Naive thymus-derived CD8-positive, alpha-beta T cell (primary cell): ENCODE results near the gene GATA2. TPM values are rescaled to one million over a fixed set of nuclear protein-coding genes. Genes with fewer than 3 reads are reported as not detected.

Experiments
- ATAC-seq, 2 donors: fragments of 150-1000 bp; cut with Tn5 transposase in 1 of 2; sonication (Bioruptor Pico), chemical (Tn5 transposase) in 1 of 2; 1 replicate in 1 of 2; 2 replicates in 1 of 2; pipeline ENCODE4 v1.10.0; 2021; ENCODE audit warnings: mild to moderate bottlenecking in 2 of 2, moderate library complexity in 2 of 2
- POLR2A ChIA-PET: fragments of 350-600 bp; sonication (Branson Sonifier 250); formaldehyde crosslinking; loops from one replicate; lab custom pipeline; 2021; ENCODE audit warnings: antibody characterized with exemption; lab: Charles Lee
- DNase-seq, 10 donors: peaks; one replicate each; pipeline versions ENCODE4 v3.0.0 to v3.0.0-alpha.2; 2020 to 2022
- H3K27ac Mint-ChIP-seq, 10 donors: one replicate each; pipeline ENCODE4 v1.8.0; 2020 to 2022; ENCODE audit warnings: mild to moderate bottlenecking in 10 of 10, mixed read lengths in 10 of 10, moderate library complexity in 4 of 10, inconsistent platforms in 1 of 10
- H3K27me3 Mint-ChIP-seq, 5 donors: one replicate each; pipeline ENCODE4 v1.8.0; 2021 to 2022; ENCODE audit warnings: mixed read lengths in 5 of 5
- H3K36me3 Mint-ChIP-seq, 3 donors: one replicate each; pipeline ENCODE4 v1.8.0; 2020 to 2022; ENCODE audit warnings: mixed read lengths in 3 of 3, mild to moderate bottlenecking in 2 of 3, inconsistent platforms in 1 of 3
- H3K4me1 Mint-ChIP-seq, 4 donors: one replicate each; pipeline ENCODE4 v1.8.0; 2021 to 2022; ENCODE audit warnings: mixed read lengths in 4 of 4
- H3K4me3 Mint-ChIP-seq, 10 donors: one replicate each; pipeline ENCODE4 v1.8.0; 2020 to 2022; ENCODE audit warnings: mild to moderate bottlenecking in 10 of 10, mixed read lengths in 10 of 10, moderate library complexity in 6 of 10, inconsistent platforms in 1 of 10
- H3K9me3 Mint-ChIP-seq, 9 donors: one replicate each; pipeline ENCODE4 v1.8.0; 2020 to 2022; ENCODE audit warnings: mixed read lengths in 9 of 9, mild to moderate bottlenecking in 3 of 9, inconsistent platforms in 1 of 9, moderate library complexity in 1 of 9
- polyA plus RNA-seq, 3 donors: library from polyadenylated mRNA; unstranded; fragments of 300-500 nt; fragmentation: Illumina TruSeq; gene quantifications; one replicate each; pipeline ENCODE4 v1.2.3, GENCODE V29; 2021
- total RNA-seq, 8 experiments: library from RNA in 2 of 8; stranded (reverse) in 2 of 8; gene quantifications; one replicate each; pipeline ENCODE4 v1.2.3 and lab custom pipeline; 2021 to 2026

Gene GATA2
- total and polyA plus RNA-seq, 5 experiments from 2014 or later: not detected

DNA sequence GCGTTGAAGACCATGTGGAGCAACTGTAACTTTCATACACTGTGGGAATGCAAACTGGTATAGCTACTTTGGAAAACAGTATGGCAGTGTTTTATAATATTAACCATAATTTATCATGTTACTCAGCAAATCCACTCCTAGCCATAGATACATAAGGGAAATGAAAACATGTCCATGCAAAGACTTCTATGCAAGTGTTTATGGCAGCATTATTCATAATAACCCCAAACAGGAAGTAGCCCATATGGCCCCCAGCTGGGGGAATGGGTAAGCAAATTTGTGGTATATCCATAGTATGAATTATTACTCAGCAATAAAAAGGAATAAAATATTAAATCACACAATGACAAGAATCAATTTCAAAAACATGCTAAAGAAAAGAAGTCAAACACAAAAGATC lies 23.0 kb upstream of the GATA2 start:
- Mint-ChIP-seq H3K9me3 (peaks cover 7 to 23% (median 15%) of the 10 kb centered on the region in 9 donors), H3K36me3 (peaks cover 0 to 21% (median 0%) of the 10 kb centered on the region in 3 donors), H3K27ac (no peak overlapping the region), H3K27me3 (peaks cover 27 to 73% (median 40%) of the 10 kb centered on the region in 5 donors), H3K4me1 (peaks cover 0 to 3% (median 0%) of the 10 kb centered on the region in 4 donors), H3K4me3 (no peak overlapping the region)
- ATAC-seq (no peak), DNase-seq (no peak)
- POLR2A ChIA-PET: interaction anchor here (0.5 kb wide), 1 partner anchor 148 kb away, joined by 3 read pairs; no protein-coding TSS in a partner anchor

DNA sequence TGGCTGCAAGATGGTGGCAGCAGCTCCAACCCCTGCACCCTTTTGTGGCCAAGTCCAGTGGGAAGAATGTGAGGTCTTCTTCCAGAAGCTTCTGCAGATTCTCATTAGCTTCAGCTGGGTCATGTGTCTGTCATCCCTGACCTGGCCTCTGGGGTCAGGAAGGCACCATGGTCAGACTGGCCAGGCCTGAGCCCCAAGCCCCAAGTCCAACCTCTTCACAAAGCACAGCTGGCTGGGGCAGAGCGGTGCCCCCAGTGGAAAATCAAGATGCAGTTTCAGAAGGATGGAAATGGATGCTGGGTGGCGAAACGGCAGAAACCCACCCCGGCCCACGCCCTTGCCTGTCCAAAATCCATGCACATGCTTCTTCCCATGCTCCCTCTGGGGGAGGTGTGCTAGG lies 15.9 kb upstream of the GATA2 start:
- no peak for DNase-seq
- ATAC-seq: no peak
- H3K4me1 Mint-ChIP-seq: no peaks in the 10 kb centered on the region
- H3K9me3 Mint-ChIP-seq: peaks cover 0 to 12% (median 6%) of the 10 kb centered on the region in 9 donors
- POLR2A ChIA-PET: interaction anchor here (0.6 kb wide), 1 partner anchor 76 kb away, joined by 3 read pairs; no protein-coding TSS in a partner anchor
- no peak overlapping the region for H3K4me3 Mint-ChIP-seq
- H3K36me3 Mint-ChIP-seq: peaks cover 0 to 6% (median 0%) of the 10 kb centered on the region in 3 donors
- no peak overlapping the region for H3K27ac Mint-ChIP-seq
- peaks cover 18 to 53% (median 21%) of the 10 kb centered on the region in 5 donors for H3K27me3 Mint-ChIP-seq

DNA sequence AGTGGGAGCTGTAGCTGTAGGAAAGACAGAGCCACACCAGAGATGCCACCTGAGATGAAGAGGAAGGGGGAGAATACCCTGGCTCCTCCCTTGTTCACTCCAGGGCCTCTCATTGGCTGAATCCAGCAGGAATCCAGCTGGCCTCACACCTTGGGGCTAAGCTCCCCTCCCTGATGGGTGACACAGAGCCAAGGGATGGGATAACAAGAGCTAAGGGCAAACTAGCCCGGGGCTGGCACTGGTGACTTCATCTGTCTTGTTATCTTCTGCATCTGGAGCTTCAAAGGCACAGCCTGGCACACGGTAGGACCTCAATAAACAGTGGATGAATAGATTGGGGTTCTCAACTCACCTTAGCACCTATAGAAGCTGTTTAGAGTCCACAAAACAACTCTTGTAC lies 13.8 kb upstream of the GATA2 start:
- H3K27me3 Mint-ChIP-seq: peaks cover 15 to 59% (median 21%) of the 10 kb centered on the region in 5 donors
- no peak overlapping the region for H3K27ac Mint-ChIP-seq
- DNase-seq: no peak

DNA sequence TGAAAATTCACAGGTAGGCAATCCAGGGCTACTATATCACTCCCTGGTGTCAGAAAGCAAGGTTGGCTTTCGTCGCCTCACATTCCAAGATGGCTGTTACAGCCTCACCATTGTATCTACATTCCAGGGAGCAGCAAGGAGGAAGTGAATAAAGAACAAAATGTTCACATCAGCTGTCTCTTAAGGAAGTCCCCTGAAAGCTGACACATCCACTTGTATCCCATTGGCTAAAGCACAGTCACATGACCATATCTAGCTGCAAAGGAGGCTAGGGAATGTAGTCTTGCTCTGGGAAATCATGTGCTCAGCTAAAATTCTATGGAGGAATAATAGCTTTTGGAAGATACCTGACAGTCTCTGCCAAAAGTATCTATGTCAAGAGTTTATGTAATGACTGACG lies 12.8 kb upstream of the GATA2 start:
- Mint-ChIP-seq H3K27me3 (peaks cover 14 to 69% (median 22%) of the 10 kb centered on the region in 5 donors), H3K4me3 (no peak overlapping the region), H3K27ac (no peak overlapping the region), H3K4me1 (no peaks in the 10 kb centered on the region), H3K36me3 (no peaks in the 10 kb centered on the region), H3K9me3 (peaks cover 0 to 5% (median 2%) of the 10 kb centered on the region in 9 donors)
- DNase-seq (no peak), ATAC-seq (no peak)
- POLR2A ChIA-PET: no interaction called here

More for the DNA sequence above, 13.8 kb upstream of the GATA2 start:
- Mint-ChIP-seq H3K36me3 (no peaks in the 10 kb centered on the region), H3K9me3 (peaks cover 0 to 5% (median 2%) of the 10 kb centered on the region in 9 donors), H3K4me3 (no peak overlapping the region), H3K4me1 (no peaks in the 10 kb centered on the region)
- POLR2A ChIA-PET: no interaction called here
- ATAC-seq: no peak

DNA sequence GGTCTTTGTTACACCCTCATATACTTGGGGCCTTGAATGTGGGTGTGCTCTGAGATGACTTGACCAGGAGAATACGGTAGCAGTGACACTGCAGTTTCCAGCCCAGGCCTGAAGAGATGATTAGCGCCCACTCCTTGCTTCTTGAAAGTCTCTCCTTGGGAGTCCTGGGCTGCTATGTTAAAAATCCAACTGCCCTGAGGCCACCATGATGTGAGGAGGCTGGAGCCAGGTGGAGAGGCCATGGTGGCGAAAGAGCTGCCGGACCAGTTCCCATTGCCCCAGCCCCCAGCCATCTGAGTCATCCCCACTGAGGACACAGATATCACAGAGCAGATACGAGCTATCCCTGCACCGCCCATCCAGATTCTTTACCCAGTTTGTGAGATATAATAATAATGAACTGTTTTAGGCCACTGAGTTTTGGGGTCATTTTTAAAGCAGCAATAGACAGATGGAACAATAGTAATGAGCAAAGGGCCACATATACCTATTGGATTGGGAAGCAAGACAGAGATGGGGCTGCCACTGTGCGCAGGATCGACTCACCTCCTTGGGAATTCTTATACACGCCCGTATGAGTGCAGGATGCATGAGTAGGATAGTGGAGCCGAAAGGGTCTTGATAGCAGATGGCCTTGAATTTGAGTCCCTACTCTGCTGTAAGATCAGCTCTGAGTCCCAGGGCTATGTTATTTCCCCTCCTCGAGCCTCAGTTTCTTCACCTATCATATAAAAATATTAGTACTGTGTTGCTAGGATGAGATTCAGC lies 12.1 kb upstream of the GATA2 start:
- ATAC-seq (no peak), DNase-seq (no peak)
- POLR2A ChIA-PET: no interaction called here
- peaks cover 16 to 71% (median 24%) of the 10 kb centered on the region in 5 donors for H3K27me3 Mint-ChIP-seq
- H3K36me3 Mint-ChIP-seq: no peaks in the 10 kb centered on the region
- no peak overlapping the region for H3K27ac Mint-ChIP-seq
- no peak overlapping the region for H3K4me3 Mint-ChIP-seq
- H3K9me3 Mint-ChIP-seq: peaks cover 0 to 3% (median under 1%) of the 10 kb centered on the region in 9 donors
- no peaks in the 10 kb centered on the region for H3K4me1 Mint-ChIP-seq

DNA sequence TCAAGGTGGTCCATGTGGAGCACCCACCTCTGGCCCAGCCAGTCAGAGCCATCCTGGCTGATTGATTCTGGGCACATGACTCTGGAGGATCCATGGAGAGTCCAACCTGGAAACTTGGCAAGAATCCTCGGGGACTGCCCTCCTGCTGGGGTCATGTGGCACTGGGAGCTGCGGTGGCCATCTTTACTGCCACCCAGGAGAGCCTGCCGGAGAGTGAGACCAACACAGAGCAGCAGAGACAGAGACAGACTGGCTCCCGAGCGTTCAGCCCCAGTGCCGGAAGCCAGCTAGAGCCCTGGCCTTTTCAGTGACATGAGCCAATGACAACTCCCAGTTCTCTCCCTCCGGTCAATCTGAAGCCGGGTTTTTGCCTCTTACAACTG lies 11.5 kb upstream of the GATA2 start:
- Mint-ChIP-seq H3K27me3 (peaks cover 12 to 71% (median 25%) of the 10 kb centered on the region in 5 donors), H3K36me3 (no peaks in the 10 kb centered on the region), H3K27ac (no peak overlapping the region), H3K4me3 (no peak overlapping the region), H3K9me3 (peaks cover 0 to 2% (median 0%) of the 10 kb centered on the region in 9 donors), H3K4me1 (no peaks in the 10 kb centered on the region)
- POLR2A ChIA-PET: no interaction called here
- no peak for ATAC-seq
- DNase-seq: no peak

DNA sequence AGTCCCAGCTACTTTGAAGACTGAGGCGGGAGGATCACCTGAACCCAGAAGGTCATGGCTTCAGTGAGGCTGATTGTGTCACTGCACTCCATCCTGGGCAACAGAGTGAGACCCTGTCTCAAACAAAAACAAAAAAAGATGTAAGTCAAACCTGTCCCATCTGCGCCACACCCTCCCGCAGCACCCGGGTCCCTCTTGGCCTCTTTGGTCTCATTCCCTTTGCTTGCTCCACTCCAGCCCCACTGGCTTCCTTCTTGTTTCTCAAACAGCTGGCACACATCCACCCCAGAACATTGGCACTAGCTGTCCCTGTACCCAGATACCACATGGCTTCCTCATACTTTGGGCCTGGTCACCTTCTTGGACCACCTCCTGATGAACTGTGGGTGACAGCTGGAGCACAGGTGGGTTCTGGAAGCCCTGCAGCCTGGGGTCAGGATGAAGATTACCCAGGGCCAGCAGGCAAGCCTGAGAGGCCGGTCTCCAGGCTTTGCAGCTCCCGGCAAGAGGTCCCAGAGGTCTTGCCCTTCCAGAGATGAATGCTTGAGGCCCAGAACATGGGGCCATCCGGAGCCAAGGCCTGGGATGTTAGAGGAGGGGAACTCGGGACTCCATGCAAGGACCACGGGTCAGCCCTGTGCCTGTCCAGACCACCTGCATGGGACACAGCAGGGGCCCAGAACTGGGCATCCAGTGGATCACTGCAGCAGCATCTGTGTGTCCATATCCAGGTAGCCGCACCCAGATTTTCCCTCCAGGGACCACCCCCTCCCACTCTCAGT lies 10.9 kb upstream of the GATA2 start:
- no peak overlapping the region for H3K4me3 Mint-ChIP-seq
- no peak for DNase-seq
- POLR2A ChIA-PET: no interaction called here
- H3K27me3 Mint-ChIP-seq: peaks cover 11 to 69% (median 25%) of the 10 kb centered on the region in 5 donors
- no peaks in the 10 kb centered on the region for H3K9me3 Mint-ChIP-seq
- H3K4me1 Mint-ChIP-seq: no peaks in the 10 kb centered on the region
- H3K36me3 Mint-ChIP-seq: no peaks in the 10 kb centered on the region
- no peak for ATAC-seq
- H3K27ac Mint-ChIP-seq: no peak overlapping the region

DNA sequence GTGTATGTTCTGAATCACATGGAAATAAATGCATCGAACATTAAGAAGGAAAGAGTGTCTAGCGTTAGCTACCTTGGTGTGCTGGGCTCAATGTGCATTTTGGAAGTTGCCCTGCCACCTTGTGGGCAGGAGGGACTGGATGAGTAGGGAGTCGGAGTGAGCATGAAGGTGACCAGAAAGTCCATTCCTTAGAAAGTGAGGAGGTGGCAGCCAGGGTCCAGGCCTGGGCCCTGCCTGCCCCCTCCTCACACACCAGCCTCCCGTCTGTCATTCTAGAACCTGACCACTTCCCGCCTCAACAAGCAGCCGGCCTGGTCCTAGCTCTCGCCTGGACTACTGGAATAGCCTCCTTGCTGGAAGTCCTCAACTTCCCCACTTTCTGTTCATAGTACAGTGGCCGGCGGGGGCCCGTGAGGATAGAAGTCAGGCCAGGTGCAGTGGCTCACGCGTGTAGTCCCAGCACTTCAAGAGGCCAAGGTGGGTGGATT lies 10.2 kb upstream of the GATA2 start:
- no peak overlapping the region for H3K27ac Mint-ChIP-seq
- no peaks in the 10 kb centered on the region for H3K9me3 Mint-ChIP-seq
- H3K4me1 Mint-ChIP-seq: peaks cover 0 to 4% (median 3%) of the 10 kb centered on the region in 4 donors
- no peak overlapping the region for H3K4me3 Mint-ChIP-seq
- POLR2A ChIA-PET: no interaction called here
- H3K27me3 Mint-ChIP-seq: peaks cover 17 to 69% (median 31%) of the 10 kb centered on the region in 5 donors
- DNase-seq (no peak), ATAC-seq (no peak)
- no peaks in the 10 kb centered on the region for H3K36me3 Mint-ChIP-seq

DNA sequence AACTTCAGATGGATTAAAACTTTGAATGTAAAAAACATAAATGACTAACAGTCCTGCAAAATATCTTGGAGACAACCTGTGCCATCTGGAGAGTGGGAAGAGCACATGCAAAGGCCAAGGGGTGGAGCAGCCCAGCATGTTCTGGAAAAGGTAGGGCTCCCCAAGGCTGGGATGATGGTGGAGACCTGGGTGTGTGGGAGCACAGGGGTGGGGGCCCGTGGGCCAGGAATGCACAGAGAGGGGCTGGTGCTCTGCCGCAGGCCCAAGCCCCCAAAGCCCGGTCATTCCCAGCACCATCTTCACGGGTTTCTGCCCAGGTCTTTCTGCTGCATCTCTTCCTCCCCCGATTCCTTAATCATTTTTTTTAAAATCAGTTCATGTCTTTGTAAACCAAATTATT lies 9.7 kb upstream of the GATA2 start:
- H3K36me3 Mint-ChIP-seq: no peaks in the 10 kb centered on the region

DNA sequence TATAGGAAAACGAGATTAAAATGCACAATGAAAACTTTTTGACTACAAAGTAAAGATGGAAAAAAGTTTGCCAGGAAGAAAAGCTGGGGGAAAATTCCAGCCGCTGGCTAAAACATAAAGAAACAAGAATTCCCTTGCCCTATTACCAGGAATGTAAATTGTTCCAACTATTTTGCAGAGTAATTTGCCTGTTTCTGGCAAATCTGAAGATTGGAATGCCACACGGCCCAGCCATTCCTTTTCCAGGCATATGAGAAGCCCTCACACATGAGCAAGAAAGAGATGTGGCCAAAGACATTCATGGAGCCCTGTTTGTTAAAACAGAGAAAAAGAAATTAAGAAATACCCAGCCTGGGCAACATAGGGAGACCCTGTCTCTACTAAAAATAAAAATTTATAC lies 8.4 kb upstream of the GATA2 start:
- H3K36me3 Mint-ChIP-seq: no peaks in the 10 kb centered on the region
- H3K4me1 Mint-ChIP-seq: peaks cover 0 to 6% (median 4%) of the 10 kb centered on the region in 4 donors
- DNase-seq (no peak), ATAC-seq (no peak)
- peaks cover 12 to 66% (median 32%) of the 10 kb centered on the region in 5 donors for H3K27me3 Mint-ChIP-seq
- POLR2A ChIA-PET: no interaction called here
- no peaks in the 10 kb centered on the region for H3K9me3 Mint-ChIP-seq
- no peak overlapping the region for H3K4me3 Mint-ChIP-seq
- H3K27ac Mint-ChIP-seq: no peak overlapping the region

More for the DNA sequence above, 9.7 kb upstream of the GATA2 start:
- ATAC-seq (no peak), DNase-seq (no peak)
- Mint-ChIP-seq H3K4me1 (peaks cover 0 to 6% (median 3%) of the 10 kb centered on the region in 4 donors), H3K27ac (no peak overlapping the region), H3K9me3 (no peaks in the 10 kb centered on the region), H3K4me3 (no peak overlapping the region), H3K27me3 (peaks cover 16 to 67% (median 30%) of the 10 kb centered on the region in 5 donors)
- POLR2A ChIA-PET: no interaction called here

DNA sequence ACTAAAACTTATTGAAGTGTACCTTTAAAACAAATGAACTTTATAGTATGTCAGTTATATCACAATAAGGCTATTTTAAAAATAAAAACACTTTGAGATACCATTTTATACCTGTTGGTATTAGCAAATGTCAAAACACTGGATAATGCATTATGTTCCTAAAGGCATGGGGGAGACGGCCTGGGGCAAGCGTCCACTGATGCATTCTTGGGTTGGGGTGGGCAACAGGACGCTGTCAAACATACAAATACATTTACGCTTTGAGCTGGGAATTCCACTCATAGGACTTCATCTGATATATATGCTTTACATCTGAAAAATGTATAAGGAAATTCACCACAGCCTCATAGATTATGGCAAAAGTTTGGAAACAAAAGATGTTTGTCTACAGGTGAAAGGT lies 7.6 kb upstream of the GATA2 start:
- Mint-ChIP-seq H3K27ac (no peak overlapping the region), H3K4me1 (peaks cover 4 to 7% (median 5%) of the 10 kb centered on the region in 4 donors), H3K9me3 (no peaks in the 10 kb centered on the region), H3K36me3 (no peaks in the 10 kb centered on the region), H3K4me3 (no peak overlapping the region), H3K27me3 (peaks cover 19 to 70% (median 36%) of the 10 kb centered on the region in 5 donors)
- ATAC-seq (no peak), DNase-seq (no peak)
- POLR2A ChIA-PET: no interaction called here

DNA sequence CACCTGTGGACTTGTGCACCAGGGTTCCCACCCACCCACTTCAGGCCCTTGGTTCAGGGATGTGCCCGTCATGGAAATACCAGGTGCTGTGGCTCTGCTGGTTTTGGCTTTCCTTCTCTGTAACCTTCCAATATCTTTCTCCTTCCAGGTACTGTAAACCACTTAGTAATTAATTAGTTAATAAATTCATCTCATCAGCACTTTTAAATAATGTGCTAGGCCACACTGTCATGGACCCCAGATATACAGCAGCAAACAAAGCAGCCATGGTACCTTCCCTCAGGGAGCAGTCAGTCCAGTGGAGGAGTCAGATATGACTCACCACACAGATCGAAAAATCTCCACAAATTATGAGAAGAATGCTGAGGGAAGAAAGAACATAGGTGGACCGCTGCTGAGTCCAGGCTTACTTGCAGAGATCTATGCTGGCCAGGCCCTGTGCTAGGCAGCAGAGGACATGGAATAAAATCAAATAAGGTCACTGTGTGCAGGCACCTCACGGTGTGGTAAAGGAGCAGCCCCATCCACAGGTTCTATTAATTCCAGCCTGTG lies 6.8 kb upstream of the GATA2 start:
- no peak for ATAC-seq
- H3K27ac Mint-ChIP-seq: no peak overlapping the region
- no peaks in the 10 kb centered on the region for H3K36me3 Mint-ChIP-seq
- POLR2A ChIA-PET: no interaction called here
- H3K4me1 Mint-ChIP-seq: peaks cover 4 to 7% (median 5%) of the 10 kb centered on the region in 4 donors
- H3K27me3 Mint-ChIP-seq: peaks cover 25 to 77% (median 42%) of the 10 kb centered on the region in 5 donors
- H3K9me3 Mint-ChIP-seq: no peaks in the 10 kb centered on the region
- H3K4me3 Mint-ChIP-seq: peak overlapping the region in 1 of 10 donors; percentile 55
- no peak for DNase-seq
